GM18508 (cell line): ENCODE measurements around the gene TBC1D23.
"Not testable (repeated sequence)": the region's sequence is repeated elsewhere in the genome, so short reads cannot be mapped to it uniquely, and the experiment has no call there.

Source experiments
- ATAC-seq: cut with Tn5 transposase; IDR thresholded peaks from one replicate; pipeline ENCODE4 v1.9.1; 2021; ENCODE audit warnings: moderate number of reproducible peaks; ENCODE audit not compliant: insufficient read depth, unreplicated experiment

TBC1D23 gene

GRCh38 chr3:100254168-100254777 lies 6.5 kb upstream of the TBC1D23 start:
- ATAC-seq = peak; percentile 48

- ATAC-seq = no peak
Measured at GRCh38 chr3:100256731-100257151, 4.1 kb upstream of the TBC1D23 start.

GRCh38 chr3:100257586-100257985 lies 3.2 kb upstream of the TBC1D23 start:
- no peak for ATAC-seq

DNA sequence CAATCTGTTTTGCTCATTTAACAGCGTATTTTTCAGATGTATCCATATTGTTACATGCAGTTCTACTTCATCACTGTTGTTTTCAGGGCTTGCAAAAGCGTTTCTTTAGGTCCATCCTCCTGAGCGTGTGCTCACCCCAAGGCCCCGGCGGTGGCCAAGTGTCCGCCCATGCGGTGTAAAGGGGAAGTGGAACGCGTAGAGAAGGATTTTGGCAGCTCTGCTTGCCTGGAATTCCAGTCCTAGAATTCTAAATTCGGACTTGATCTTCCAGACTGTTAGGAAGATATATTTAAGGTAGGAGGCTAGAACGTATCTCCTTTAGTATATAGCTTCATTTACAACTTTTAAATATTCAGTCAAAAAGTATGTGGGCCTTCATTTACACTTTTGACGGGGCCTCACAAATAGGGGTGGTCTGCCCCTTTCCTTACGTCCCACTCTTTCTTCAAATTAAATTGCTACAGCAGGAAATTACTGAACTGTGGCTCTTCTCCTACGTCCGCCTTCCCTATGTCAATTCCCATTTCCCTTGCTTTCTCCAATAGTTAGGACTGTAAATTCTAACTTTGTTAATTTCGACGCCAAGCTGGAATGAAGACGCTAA lies 609 bp upstream of the TBC1D23 start:
- no peak for ATAC-seq

- ATAC-seq = no peak
Measured at GRCh38 chr3:100261485-100261903, 702 bp downstream of the TBC1D23 start.

- ATAC-seq = not testable (repeated sequence)
Measured at GRCh38 chr3:100262925-100263324, 2.1 kb downstream of the TBC1D23 start.

- no peak for ATAC-seq
Measured at GRCh38 chr3:100263583-100263982, 2.8 kb downstream of the TBC1D23 start.

DNA sequence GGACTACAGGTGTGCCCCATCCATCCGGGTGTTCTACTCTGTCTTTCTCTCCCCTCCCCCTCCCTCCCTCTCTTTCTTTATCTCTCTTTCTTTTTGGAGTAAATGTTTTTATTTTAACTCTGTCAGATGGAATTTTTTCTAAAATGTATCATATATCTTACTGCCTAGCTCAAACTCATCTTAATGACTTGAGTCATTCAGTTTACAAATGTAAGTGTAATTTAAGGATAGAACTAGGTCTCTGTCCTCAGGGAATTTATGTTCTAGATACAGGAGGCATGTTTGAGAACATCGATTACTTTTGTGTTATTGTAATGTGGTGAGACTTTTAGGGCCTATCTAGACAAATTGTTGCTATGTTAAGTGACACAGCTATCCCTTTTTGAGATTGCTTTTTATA lies 3.5 kb downstream of the TBC1D23 start:
- ATAC-seq = no peak

DNA sequence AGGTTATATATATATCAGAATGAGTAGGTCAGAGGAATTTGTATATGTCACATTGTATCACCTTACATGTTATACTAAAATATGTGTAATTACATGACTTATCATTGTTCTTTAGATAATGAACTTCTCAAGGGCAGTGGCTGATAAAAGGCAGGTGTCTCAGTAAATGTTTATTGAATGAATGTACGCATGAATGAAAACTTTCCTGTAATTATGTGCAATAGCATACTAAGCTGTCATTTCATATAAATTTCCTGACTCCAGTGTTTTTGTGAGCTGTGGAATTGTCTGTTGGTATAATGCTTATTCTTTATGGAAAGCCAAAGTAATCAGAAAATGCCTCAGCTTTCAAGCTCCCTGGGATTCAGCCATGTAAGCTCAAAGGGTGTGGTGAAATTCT lies 4.2 kb downstream of the TBC1D23 start:
- no peak for ATAC-seq

DNA sequence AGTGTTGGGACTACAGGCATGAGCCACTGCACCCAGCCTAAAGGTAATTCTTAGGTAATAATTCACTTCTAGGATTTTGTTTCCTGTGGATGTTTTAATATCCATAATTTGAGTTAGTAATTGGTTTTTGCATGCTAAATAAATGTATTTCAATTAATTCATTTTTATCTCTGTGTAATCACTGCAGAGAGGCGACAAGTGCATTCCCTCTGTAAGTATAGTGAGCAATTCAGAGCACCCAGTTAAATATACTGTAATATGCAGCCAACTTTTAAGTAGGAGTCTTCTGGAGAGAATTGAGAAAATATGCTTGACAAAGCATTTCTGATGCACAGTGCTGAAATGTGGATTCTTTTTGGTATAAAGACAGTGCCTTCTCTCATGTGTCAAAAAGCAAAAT lies 5.7 kb downstream of the TBC1D23 start:
- no peak for ATAC-seq

DNA sequence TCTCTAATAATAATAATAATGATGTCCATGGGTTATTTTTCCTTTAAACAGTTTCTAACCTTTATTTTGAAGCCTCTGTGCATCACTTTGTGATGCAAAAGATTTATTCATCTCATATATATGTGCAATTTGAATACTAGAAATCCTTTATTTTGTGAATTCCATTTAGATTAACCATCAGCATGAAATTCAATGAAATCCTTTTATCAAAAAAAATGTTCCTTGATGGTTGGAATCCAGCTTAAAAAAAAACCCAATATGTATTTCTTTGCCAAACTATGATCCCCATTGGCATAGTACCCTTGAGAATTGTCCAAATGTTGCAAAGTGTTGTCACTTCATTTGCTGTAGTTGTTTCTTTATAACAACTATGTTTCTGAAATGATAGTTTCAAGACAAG lies 7.4 kb downstream of the TBC1D23 start:
- no peak for ATAC-seq

DNA sequence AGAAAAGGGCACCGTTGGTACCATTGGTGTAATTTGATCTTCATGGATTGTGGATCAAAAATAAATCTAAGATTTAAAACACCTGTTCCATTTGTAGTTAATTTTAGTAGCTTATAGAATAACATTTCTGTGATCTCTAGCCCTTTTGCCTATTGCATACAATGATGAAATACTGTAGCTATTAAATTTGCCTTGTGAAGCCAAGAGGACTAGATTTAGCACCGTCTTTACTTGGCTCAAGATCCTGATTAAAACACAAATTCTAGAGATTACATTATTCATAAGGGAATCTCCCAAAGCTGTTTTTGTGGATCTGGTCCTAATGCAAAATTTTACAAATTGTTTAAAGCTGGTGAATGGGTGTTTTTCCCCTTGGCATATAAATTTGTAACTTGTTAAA lies 8.2 kb downstream of the TBC1D23 start:
- no peak for ATAC-seq

DNA sequence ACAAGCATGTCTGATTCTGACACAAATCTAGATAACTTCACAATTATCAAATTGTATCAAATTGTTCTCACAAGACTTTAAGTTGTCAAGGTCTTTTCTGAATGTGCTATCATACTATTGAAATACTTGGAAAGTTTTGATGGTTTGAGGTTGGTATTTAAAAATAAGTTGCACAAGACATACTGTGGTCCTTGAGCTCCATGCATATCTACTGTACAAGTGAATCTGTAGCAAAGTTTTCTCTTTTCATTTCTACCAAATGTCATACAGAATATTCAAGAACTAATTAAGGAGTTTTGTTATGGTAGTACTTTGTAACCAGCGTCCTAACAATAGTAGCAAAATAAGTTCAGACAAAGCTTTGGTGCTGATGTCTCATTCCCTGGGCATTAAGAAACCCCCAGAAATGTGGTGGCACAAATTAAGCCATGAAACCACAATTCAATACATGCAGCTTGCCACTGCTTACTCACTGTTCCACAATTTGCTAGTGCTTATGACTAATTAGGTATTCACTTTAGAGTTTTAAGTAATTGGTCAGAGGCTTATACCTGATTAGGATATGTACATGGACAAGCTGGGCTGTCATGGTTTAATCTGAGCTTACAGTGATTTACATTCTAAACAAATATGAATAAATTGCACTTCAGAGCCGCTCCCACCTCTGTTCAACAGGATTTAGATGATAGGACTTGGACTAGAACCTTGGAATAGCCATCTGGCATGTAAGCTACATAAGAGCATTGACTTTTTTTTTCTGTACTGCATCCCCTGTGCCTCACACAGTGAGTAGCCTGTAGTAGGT lies 8.8 kb downstream of the TBC1D23 start:
- no peak for ATAC-seq

- ATAC-seq = no peak
Measured at GRCh38 chr3:100270215-100270583, 9.4 kb downstream of the TBC1D23 start.

GRCh38 chr3:100271522-100271921 lies 10.7 kb downstream of the TBC1D23 start:
- no peak for ATAC-seq

DNA sequence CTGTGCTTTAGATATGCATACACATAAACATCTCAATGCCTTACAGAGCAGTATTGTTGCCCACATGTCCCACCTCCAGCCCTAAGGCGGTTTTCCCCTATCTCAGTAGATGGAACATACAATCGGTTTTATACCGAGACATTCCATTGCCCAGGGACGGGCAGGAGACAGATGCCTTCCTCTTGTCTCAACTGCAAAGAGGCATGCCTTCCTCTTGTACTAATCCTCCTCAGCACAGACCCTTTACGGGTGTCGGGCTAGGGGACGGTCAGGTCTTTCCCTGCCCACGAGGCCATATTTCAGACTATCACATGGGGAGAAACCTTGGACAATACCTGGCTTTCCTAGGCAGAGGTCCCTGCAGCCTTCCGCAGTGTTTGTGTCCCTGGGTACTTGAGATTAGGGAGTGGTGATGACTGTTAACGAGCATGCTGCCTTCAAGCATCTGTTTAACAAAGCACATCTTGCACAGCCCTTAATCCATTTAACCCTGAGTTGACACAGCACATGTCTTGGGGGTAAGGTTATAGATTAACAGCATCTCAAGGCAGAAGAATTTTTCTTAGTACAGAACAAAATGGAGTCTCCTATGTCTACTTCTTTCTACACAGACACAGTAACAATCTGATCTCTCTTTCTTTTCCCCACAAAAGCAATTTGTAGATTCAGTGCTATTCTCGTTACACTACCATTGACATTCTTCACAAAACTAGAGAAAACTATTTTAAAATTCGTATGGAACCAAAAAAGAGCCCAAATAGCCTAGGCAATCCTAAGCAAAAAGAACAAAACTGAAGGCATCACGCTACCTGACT lies 12.2 kb downstream of the TBC1D23 start:
- not testable (repeated sequence) for ATAC-seq

DNA sequence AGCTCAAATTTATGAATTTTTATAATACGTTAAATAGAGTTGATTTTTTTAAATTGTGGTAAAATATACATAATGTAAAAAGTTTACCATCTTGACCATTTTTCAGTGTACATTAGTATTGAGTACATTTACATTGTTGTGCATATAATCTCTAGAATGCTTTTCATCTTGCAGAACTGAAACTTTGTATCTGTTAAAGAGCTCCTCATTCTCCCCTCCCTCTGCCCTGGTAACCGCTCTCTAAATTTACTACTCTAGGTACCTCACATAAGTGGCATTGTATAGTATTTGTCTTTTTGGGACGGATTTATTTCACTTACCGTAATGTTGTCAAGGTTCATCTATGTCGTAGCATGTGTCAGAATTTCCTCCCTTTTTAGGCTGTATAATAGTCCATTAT lies 13.6 kb downstream of the TBC1D23 start:
- no peak for ATAC-seq

GRCh38 chr3:100277255-100277800 lies 16.5 kb downstream of the TBC1D23 start:
- no peak for ATAC-seq

DNA sequence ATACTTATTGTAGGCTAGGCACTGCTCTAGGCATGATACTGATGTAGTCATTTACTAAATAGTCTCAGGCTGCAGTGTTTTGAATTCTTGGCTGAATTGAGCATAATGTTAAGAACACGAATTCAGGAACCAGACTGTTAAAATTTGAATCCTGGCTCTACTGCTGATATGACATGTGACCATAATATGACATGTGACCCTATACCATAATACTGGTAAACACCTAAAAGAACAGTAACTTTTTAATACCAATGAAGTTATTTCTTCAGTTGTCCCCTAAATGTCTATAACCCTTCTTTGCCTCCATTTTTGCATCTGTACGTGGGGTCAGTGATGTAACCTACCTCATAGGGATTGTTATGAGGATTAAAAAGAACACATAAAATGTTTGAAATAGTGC lies 18.1 kb downstream of the TBC1D23 start:
- ATAC-seq = no peak

- no peak for ATAC-seq
Measured at GRCh38 chr3:100288288-100288894, 27.6 kb downstream of the TBC1D23 start.
